VCaP (cell line): ENCODE data around the gene LYPD1.
A peak's percentile ranks its signal among the peaks of the same experiment; 100 is the strongest.

ENCODE experiments used
- H3K27ac ChIP-seq: fragments of 450-650 bp; 2 replicates; pipeline ENCODE4 v1.5.1; 2017
- TF ChIP-seq, protein P1 (sequence below): fragments of 450-650 bp; conservative IDR thresholded peaks from 2 replicates; pipeline ENCODE4 v1.5.1; 2017; ENCODE audit warnings: mild to moderate bottlenecking, moderate library complexity

The LYPD1 gene

GRCh38 chr2:132677661-132678060 is 7.7 kb upstream of the LYPD1 start:
- TF ChIP-seq, protein P1, sequence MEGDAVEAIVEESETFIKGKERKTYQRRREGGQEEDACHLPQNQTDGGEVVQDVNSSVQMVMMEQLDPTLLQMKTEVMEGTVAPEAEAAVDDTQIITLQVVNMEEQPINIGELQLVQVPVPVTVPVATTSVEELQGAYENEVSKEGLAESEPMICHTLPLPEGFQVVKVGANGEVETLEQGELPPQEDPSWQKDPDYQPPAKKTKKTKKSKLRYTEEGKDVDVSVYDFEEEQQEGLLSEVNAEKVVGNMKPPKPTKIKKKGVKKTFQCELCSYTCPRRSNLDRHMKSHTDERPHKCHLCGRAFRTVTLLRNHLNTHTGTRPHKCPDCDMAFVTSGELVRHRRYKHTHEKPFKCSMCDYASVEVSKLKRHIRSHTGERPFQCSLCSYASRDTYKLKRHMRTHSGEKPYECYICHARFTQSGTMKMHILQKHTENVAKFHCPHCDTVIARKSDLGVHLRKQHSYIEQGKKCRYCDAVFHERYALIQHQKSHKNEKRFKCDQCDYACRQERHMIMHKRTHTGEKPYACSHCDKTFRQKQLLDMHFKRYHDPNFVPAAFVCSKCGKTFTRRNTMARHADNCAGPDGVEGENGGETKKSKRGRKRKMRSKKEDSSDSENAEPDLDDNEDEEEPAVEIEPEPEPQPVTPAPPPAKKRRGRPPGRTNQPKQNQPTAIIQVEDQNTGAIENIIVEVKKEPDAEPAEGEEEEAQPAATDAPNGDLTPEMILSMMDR, result no peak
- no peak overlapping the region for H3K27ac ChIP-seq

- TF ChIP-seq, protein P1, result peak; percentile 68
- no peak overlapping the region for H3K27ac ChIP-seq
These were observed 7.0 kb upstream of the LYPD1 start for GRCh38 chr2:132676999-132677398.

DNA sequence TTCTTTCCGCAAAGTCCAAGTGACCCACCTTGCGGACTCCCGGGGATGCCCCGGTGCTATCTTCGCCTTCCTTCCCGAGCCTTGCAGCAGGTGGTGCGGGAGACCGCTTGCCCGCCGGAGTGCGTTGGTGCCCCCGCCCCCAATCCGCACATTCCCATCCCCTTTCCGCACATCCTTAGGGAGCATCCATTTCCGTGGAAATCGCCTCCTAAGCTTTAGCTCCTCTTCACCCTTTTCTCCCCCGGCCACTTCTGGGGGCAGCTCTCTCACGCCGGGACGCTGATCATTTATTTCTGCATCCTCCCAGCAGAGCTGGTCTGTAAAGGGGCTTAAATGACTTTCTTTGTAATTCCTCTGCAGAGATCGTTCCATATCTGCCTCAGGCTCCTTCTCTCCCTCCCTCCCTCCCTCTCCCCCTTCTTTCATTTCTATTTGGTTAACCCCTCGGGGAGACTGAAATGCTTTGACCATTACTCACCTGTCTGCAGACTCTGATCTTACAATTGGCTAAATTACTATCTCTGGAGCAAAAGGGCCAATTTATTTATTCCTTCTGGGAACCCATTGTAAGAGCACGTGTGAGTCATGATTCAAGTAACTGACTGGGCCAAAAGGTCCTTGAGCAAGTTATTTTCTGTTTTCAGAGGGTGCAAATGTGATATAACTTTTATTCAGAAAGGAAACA is 1.3 kb upstream of the LYPD1 start:
- no peak overlapping the region for H3K27ac ChIP-seq
- TF ChIP-seq, protein P1, result no peak

DNA sequence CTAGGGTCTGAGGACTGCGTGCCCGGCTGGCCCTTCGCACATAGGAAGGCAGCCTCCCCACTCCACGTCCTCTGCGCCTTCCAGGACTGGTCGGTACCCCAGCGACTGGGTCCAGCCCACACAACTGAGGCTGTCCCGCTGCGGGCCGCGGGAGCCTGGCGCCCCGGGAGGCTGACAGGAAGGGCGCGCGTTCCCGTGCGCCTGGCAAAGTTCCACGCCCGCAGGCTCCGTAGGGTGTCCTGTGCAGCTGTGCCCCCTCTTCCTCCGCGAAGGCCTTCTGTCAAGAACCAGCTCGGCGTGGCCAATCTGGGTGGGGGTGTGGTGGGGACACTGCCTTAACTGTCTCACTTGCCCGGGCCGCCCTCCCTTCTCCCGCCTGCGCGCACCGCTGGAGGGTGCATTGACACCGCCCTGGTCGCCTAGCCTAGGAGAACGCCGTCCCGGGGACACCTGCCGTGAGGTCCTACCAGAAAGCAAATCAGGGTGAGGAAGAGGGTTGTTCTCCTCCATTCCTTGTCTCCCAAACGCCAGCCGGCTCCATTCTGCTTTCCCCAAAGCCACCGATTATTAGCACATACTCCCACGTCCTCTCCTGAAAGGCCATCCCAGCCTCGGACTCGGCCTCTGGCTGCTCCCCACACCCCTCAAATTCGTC is 618 bp upstream of the LYPD1 start:
- H3K27ac ChIP-seq, result no peak overlapping the region
- TF ChIP-seq, protein P1, result no peak

DNA sequence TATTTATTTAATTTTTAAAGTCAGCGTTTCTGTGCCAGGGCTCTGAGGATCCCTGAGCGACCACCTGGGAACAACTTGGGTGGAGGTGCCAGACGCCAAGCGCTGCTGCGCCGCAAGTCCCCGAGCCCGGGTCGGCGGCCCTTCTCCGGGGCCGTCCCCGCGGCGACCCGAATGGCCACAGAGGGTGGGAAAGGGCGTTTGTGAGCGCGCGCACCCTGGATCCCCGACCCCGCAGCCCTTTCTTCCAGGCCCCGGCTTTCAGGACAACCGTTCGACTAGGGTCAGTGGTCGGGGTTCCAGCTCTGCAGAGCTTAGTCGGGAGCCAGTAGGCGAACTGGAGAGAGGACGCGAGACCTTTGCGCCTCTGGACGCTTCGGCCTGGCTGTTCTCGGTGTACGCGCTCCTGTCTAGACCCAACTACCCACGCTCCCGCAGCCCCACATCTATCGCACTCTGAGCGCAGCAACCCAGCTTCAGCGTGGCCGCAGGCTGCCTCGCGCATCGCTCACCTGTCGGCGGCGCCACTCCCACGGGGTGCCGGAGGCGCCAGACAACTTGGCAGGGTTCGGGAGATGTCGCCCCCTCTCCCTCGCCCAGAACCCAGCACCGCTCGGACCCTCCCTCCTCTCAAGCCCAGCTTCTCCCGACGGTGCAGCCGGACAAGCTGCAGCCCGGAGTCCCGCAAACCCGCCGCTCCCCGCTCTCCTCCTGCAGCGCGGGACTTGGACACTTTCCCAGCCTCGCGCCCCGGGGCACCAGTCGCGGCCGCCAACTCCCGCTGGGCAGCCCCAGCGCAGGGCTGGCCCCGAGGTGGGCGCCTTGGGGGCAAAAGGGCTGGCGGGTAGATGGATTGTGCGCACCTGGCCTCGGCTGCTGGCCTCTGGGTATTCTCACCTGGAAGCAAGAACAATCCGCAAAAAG is 758 bp downstream of the LYPD1 start:
- TF ChIP-seq, protein P1, result no peak
- no peak overlapping the region for H3K27ac ChIP-seq

- TF ChIP-seq, protein P1, result peak; percentile 44
- H3K27ac ChIP-seq, result no peak overlapping the region
These were observed 1.7 kb downstream of the LYPD1 start for GRCh38 chr2:132668189-132668823.
